Heart left ventricle (tissue), 16 donors: ENCODE results near the gene ARHGAP33. TPM values are rescaled to one million over a fixed set of nuclear protein-coding genes. Genes with fewer than 3 reads are reported as not detected.

Experiments used
- ATAC-seq, 4 donors: fragments of 200-7000 bp; cut with Tn5 transposase; one replicate each; pipeline ENCODE4 v1.9.1; 2020 to 2022; ENCODE audit warnings: moderate library complexity in 4 of 4, mild to moderate bottlenecking in 3 of 4, moderate number of reproducible peaks in 1 of 4
- DNase-seq, 5 donors: peaks; one replicate each; pipeline ENCODE4 v3.0.0-alpha.2; 2020
- H3K27ac ChIP-seq, 12 donors: fragments of 200-600 bp; sonication (generic) in 4 of 12; one replicate each; pipeline versions ENCODE4 v1.5.0 to v1.8.0; 2016 to 2022; ENCODE audit warnings: mild to moderate bottlenecking in 2 of 12
- H3K27me3 ChIP-seq, 9 donors: fragments of 200-600 bp; sonication (generic) in 2 of 9; one replicate each; pipeline versions ENCODE4 v1.5.1 to v1.8.0; 2016 to 2022; ENCODE audit warnings: mild to moderate bottlenecking in 3 of 9
- H3K36me3 ChIP-seq, 9 donors: fragments of 200-600 bp; sonication (generic) in 2 of 9; one replicate each; pipeline versions ENCODE4 v1.5.0 to v1.8.0; 2018 to 2022; ENCODE audit warnings: mild to moderate bottlenecking in 2 of 9
- H3K4me1 ChIP-seq, 12 donors: fragments of 200-600 bp; sonication (generic) in 4 of 12; one replicate each; pipeline versions ENCODE4 v1.5.0 to v1.8.0; 2016 to 2022; ENCODE audit warnings: mild to moderate bottlenecking in 3 of 12
- H3K4me3 ChIP-seq, 12 donors: fragments of 200-600 bp; sonication (generic) in 4 of 12; one replicate each; pipeline versions ENCODE4 v1.5.0 to v1.8.0; 2017 to 2022; ENCODE audit warnings: mild to moderate bottlenecking in 9 of 12, moderate library complexity in 4 of 12
- H3K9me3 ChIP-seq, 12 donors: fragments of 200-600 bp; sonication (generic) in 4 of 12; one replicate each; pipeline versions ENCODE4 v1.5.0 to v1.8.0; 2016 to 2022; ENCODE audit warnings: mild to moderate bottlenecking in 1 of 12
- CTCF ChIP-seq, 12 donors: fragments of 200-600 bp; sonication (generic) in 4 of 12; IDR thresholded peaks; one replicate each; pipeline versions ENCODE4 v1.5.0 to v1.8.0; 2018 to 2022; ENCODE audit warnings: antibody characterized with exemption in 12 of 12, mild to moderate bottlenecking in 5 of 12
- POLR2A ChIP-seq, 2 donors: fragments of 450-650 bp; IDR thresholded peaks; one replicate each; pipeline ENCODE4 v1.6.1; 2017; ENCODE audit warnings: antibody characterized with exemption in 2 of 2, mild to moderate bottlenecking in 2 of 2, moderate library complexity in 2 of 2
- WGBS, 4 donors: extraction: QIAGEN DNeasy Blood & Tissue Kit in 2 of 4; methylation state at CpG; one replicate each; pipeline versions ENCODE4 v1.1.5 to v1.1.7; 2013 to 2018; 5-methylcytosine and 5-hydroxymethylcytosine counted together
- intact Hi-C, 10 donors: fragments of 100-400 bp; cut with DNase I; formaldehyde crosslinking; loops; one replicate each; pipeline versions ENCODE4 v1.11.1 to v1.14.2; 2022
- polyA plus RNA-seq, 2 donors: library from polyadenylated mRNA; stranded (reverse); fragments of 200-250 nt; gene quantifications; one replicate each; pipeline ENCODE4 v1.2.3, GENCODE V29; 2013
- total RNA-seq, 9 donors: library from RNA; depleted of rRNA in 2 of 9; stranded (reverse); fragments of >200 nt in 2 of 9; fragmentation: NEBNext Ultra II Directional in 3 of 9; extraction: Animal tissue kit (Norgen Biotek cat#: 25700) in 3 of 9; gene quantifications; one replicate each; pipeline versions ENCODE4 v1.1.0 to v1.2.4, GENCODE V29; 2016 to 2023
- donor health status: ischemic (EF 13 %, LVEDD 7.1; RV severe dilation, severe dysfunction).
- donor health status: healthy with polysubstance abuse.
- donor health status: DM: no; HTN: yes; CAD: no.
- donor health status: DM: no; HTN: no; CAD: no.
- donor health status: ischemic (EF 25% LVEDD 6.9; RV normal size, moderate dysfunction).
- donor health status: ischemic (EF 25% LVEDD 5.7; RV mildly dilated, moderate dysfunction).
- donor health status: healthy.
- donor health status: DM: yes; HTN: yes; CAD: no.
- donor health status: ischemic (EF 35%, LVEDD 5.7; RV mildly dilated, moderate dysfunction).
- donor health status: nonischemic (EF 11% LVEDD 7.7; RV severe dilation, severe dysfunction).
- donor health status: DM: yes; HTN: yes; CAD: no.
- donor health status: PGD.
- donor health status: ischemic (EF 29% LVEDD 5.4; RV normal size, mild dysfunction).
- donor health status: nonischemic (EF 23%, LVEDD 6.1; RV moderate dilation, normal function).

ARHGAP33 gene
- total and polyA plus RNA-seq, 11 donors, result 0.50 to 7.8 (median 3.4) TPM

DNA sequence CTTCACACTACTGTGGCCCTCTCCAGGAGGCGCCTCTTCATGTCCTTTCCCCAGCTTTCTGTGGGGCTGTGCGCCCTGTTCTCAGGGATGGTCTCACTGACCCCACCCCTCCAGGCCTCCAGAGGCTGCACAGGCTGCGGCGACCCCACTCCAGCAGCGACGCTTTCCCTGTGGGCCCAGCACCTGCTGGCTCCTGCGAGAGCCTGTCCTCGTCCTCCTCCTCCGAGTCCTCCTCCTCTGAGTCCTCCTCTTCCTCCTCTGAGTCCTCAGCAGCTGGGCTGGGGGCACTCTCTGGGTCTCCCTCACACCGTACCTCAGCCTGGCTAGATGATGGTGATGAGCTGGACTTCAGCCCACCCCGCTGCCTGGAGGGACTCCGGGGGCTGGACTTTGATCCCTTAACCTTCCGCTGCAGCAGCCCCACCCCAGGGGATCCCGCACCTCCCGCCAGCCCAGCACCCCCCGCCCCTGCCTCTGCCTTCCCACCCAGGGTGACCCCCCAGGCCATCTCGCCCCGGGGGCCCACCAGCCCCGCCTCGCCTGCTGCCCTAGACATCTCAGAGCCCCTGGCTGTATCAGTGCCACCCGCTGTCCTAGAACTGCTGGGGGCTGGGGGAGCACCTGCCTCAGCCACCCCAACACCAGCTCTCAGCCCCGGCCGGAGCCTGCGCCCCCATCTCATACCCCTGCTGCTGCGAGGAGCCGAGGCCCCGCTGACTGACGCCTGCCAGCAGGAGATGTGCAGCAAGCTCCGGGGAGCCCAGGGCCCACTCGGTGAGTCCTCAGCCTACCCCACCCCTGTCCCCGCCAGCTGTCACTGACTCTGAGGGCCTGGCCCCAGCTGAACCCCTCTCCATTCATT lies 11.2 kb downstream of the ARHGAP33 start:
- TF ChIP-seq POLR2A (IDR thresholded peaks at IDR 0.05), result no peak
- no peak for TF ChIP-seq CTCF (IDR thresholded peaks at IDR 0.05)
- Histone ChIP-seq H3K27ac (no peak overlapping the region), H3K36me3 (peaks cover 0 to 21% (median 3%) of the 10 kb centered on the region in 9 donors), H3K27me3 (no peaks in the 10 kb centered on the region), H3K9me3 (no peaks in the 10 kb centered on the region), H3K4me3 (no peak overlapping the region), H3K4me1 (no peaks in the 10 kb centered on the region)
- intact Hi-C loops, result loop anchor here in 1 of 10 donors (10.0 kb wide), 1 partner anchor 88 kb away; no protein-coding TSS in a partner anchor
- DNase-seq, result no peak
- WGBS, 4 donors, result 88 to 93% (median 93%) methylated on average over 26 to 31 of the region's 31 CpGs
- ATAC-seq, result no peak

DNA sequence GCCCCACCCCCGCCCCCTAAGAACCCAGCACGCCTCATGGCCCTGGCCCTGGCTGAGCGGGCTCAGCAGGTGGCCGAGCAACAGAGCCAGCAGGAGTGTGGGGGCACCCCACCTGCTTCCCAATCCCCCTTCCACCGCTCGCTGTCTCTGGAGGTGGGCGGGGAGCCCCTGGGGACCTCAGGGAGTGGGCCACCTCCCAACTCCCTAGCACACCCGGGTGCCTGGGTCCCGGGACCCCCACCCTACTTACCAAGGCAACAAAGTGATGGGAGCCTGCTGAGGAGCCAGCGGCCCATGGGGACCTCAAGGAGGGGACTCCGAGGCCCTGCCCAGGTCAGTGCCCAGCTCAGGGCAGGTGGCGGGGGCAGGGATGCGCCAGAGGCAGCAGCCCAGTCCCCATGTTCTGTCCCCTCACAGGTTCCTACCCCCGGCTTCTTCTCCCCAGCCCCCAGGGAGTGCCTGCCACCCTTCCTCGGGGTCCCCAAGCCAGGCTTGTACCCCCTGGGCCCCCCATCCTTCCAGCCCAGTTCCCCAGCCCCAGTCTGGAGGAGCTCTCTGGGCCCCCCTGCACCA lies 11.9 kb downstream of the ARHGAP33 start:
- TF ChIP-seq POLR2A (IDR thresholded peaks at IDR 0.05) (no peak), CTCF (IDR thresholded peaks at IDR 0.05) (no peak)
- H3K4me1 ChIP-seq, result no peaks in the 10 kb centered on the region
- H3K27ac ChIP-seq, result no peak overlapping the region
- peaks cover 0 to 15% (median 1%) of the 10 kb centered on the region in 9 donors for H3K36me3 ChIP-seq
- no peaks in the 10 kb centered on the region for H3K27me3 ChIP-seq
- WGBS, 4 donors, result 91 to 98% (median 95%) methylated on average over 6 to 15 of the region's 15 CpGs
- DNase-seq (no peak), ATAC-seq (no peak)
- intact Hi-C loops, result loop anchor here in 1 of 10 donors (10.0 kb wide), 1 partner anchor 87 kb away; no protein-coding TSS in a partner anchor
- no peaks in the 10 kb centered on the region for H3K9me3 ChIP-seq
- no peak overlapping the region for H3K4me3 ChIP-seq

DNA sequence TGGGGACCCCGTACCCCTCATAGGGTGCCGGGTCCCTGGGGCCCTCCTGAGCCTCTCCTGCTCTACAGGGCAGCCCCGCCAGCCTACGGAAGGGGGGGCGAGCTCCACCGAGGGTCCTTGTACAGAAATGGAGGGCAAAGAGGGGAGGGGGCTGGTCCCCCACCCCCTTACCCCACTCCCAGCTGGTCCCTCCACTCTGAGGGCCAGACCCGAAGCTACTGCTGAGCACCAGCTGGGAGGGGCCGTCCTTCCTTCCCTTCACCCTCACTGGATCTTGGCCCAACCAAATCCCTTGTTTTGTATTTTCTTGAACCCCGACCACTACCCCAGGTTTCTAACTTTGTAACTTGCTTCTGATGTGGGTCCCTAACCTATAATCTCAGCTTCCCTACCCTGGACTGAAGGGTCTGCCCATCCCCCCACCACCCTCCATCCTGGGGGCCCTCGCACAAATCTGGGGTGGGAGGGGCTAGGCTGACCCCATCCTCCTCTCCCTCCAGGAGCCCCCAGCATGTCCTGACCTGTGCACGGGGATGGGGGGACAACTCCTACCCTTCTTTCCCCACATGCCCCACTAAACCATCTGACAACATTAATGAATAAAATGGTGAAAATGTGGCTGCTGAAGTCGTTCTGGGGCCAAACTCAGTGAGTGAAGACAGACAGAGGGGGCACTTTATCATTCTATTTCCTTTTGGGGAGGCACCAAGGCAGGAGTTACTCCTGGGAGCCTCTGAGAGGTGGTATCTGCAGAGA lies 13.0 kb downstream of the ARHGAP33 start:
- Histone ChIP-seq H3K4me3 (no peak overlapping the region), H3K27ac (no peak overlapping the region), H3K9me3 (no peaks in the 10 kb centered on the region), H3K27me3 (no peaks in the 10 kb centered on the region), H3K4me1 (no peaks in the 10 kb centered on the region), H3K36me3 (peaks cover 0 to 8% (median 0%) of the 10 kb centered on the region in 9 donors)
- intact Hi-C loops, result loop anchor here in 1 of 10 donors (10.0 kb wide), 1 partner anchor 86 kb away; no protein-coding TSS in a partner anchor
- no peak for TF ChIP-seq POLR2A (IDR thresholded peaks at IDR 0.05)
- no peak for TF ChIP-seq CTCF (IDR thresholded peaks at IDR 0.05)
- DNase-seq, result no peak
- 82 to 87% (median 84%) methylated on average over 12 of the region's 12 CpGs for WGBS, 4 donors
- ATAC-seq, result no peak
